Measurements from ENCODE around the gene ZNF804A.

The ZNF804A gene

GRCh38 chr2:184598316-184599053 lies at the start of gene ZNF804A:
ZNF804A (plus strand) TSS chr2:184598529; CDS start chr2:184598960, 431 bp downstream.
- peak within 1 kb of the TSS; percentile 31 to 62 (median 44) for H3K4me3 ChIP-seq
- peak within 1 kb of the TSS in 17 of 21 experiments; percentile 28 to 84 (median 63) for H3K27ac ChIP-seq

GRCh38 chr2:184549153-184549552 lies 49.2 kb upstream of the ZNF804A start:
- no peak overlapping the region for H3K27ac ChIP-seq
- no peak overlapping the region for H3K4me3 ChIP-seq

GRCh38 chr2:184551626-184552025 lies 46.7 kb upstream of the ZNF804A start:
- Histone ChIP-seq H3K4me3 (no peak overlapping the region), H3K27ac (no peak overlapping the region)

GRCh38 chr2:184554736-184555135 lies 43.6 kb upstream of the ZNF804A start:
- Histone ChIP-seq H3K27ac (no peak overlapping the region), H3K4me3 (no peak overlapping the region)

GRCh38 chr2:184555352-184555751 lies 43.0 kb upstream of the ZNF804A start:
- no peak overlapping the region for H3K27ac ChIP-seq
- no peak overlapping the region for H3K4me3 ChIP-seq

GRCh38 chr2:184556639-184557038 lies 41.7 kb upstream of the ZNF804A start:
- no peak overlapping the region for H3K27ac ChIP-seq

GRCh38 chr2:184558713-184559464 lies 39.4 kb upstream of the ZNF804A start:
- no peak overlapping the region for H3K27ac ChIP-seq

More at GRCh38 chr2:184556639-184557038, 41.7 kb upstream of the ZNF804A start:
- H3K4me3 ChIP-seq = no peak overlapping the region

GRCh38 chr2:184560603-184561002 lies 37.7 kb upstream of the ZNF804A start:
- Histone ChIP-seq H3K4me3 (no peak overlapping the region), H3K27ac (no peak overlapping the region)

More at GRCh38 chr2:184558713-184559464, 39.4 kb upstream of the ZNF804A start:
- H3K4me3 ChIP-seq = no peak overlapping the region

GRCh38 chr2:184562532-184562931 lies 35.8 kb upstream of the ZNF804A start:
- H3K27ac ChIP-seq = no peak overlapping the region
- H3K4me3 ChIP-seq = no peak overlapping the region

GRCh38 chr2:184564092-184564491 lies 34.2 kb upstream of the ZNF804A start:
- Histone ChIP-seq H3K27ac (no peak overlapping the region), H3K4me3 (no peak overlapping the region)

GRCh38 chr2:184566716-184567115 lies 31.6 kb upstream of the ZNF804A start:
- Histone ChIP-seq H3K4me3 (no peak overlapping the region), H3K27ac (no peak overlapping the region)

- Histone ChIP-seq H3K4me3 (no peak overlapping the region), H3K27ac (no peak overlapping the region)
Observed at GRCh38 chr2:184577056-184577455, 21.3 kb upstream of the ZNF804A start.

- no peak overlapping the region for H3K4me3 ChIP-seq
Observed at GRCh38 chr2:184577743-184578142, 20.6 kb upstream of the ZNF804A start.

GRCh38 chr2:184579226-184579625 lies 19.1 kb upstream of the ZNF804A start:
- H3K27ac ChIP-seq = no peak overlapping the region
- H3K4me3 ChIP-seq = no peak overlapping the region

More at GRCh38 chr2:184577743-184578142, 20.6 kb upstream of the ZNF804A start:
- H3K27ac ChIP-seq = no peak overlapping the region

- Histone ChIP-seq H3K27ac (no peak overlapping the region), H3K4me3 (no peak overlapping the region)
Observed at GRCh38 chr2:184581391-184581790, 16.9 kb upstream of the ZNF804A start.

GRCh38 chr2:184589261-184589660 lies 9.1 kb upstream of the ZNF804A start:
- H3K27ac ChIP-seq = no peak overlapping the region
- no peak overlapping the region for H3K4me3 ChIP-seq

- Histone ChIP-seq H3K4me3 (peak overlapping the region in 3 of 7 experiments; percentile 35 to 62 (median 60)), H3K27ac (peak overlapping the region in 6 of 21 experiments; percentile 14 to 84 (median 53))
Observed at GRCh38 chr2:184596819-184597411, 1.4 kb upstream of the ZNF804A start.

- peak overlapping the region; percentile 31 to 62 (median 44) for H3K4me3 ChIP-seq
- H3K27ac ChIP-seq = peak overlapping the region in 13 of 21 experiments; percentile 14 to 84 (median 57)
Observed at GRCh38 chr2:184597571-184597991, 748 bp upstream of the ZNF804A start.

- H3K27ac ChIP-seq = peak overlapping the region in 12 of 21 experiments; percentile 28 to 84 (median 58)
Observed at GRCh38 chr2:184598002-184598315, 370 bp upstream of the ZNF804A start.

More at GRCh38 chr2:184598002-184598315, 370 bp upstream of the ZNF804A start:
- H3K4me3 ChIP-seq = peak overlapping the region; percentile 31 to 62 (median 44)
